Measurements from ENCODE around the gene CNGB1. TPM values are rescaled to one million over a fixed set of nuclear protein-coding genes. Genes with fewer than 3 reads are reported as not detected.

CNGB1 gene
- total RNA-seq, 1 donor from 2014 or later = not detected

GRCh38 chr16:57996406-57997175, 25.7 kb upstream of the CNGB1 start:
- TF ChIP-seq, protein P1, sequence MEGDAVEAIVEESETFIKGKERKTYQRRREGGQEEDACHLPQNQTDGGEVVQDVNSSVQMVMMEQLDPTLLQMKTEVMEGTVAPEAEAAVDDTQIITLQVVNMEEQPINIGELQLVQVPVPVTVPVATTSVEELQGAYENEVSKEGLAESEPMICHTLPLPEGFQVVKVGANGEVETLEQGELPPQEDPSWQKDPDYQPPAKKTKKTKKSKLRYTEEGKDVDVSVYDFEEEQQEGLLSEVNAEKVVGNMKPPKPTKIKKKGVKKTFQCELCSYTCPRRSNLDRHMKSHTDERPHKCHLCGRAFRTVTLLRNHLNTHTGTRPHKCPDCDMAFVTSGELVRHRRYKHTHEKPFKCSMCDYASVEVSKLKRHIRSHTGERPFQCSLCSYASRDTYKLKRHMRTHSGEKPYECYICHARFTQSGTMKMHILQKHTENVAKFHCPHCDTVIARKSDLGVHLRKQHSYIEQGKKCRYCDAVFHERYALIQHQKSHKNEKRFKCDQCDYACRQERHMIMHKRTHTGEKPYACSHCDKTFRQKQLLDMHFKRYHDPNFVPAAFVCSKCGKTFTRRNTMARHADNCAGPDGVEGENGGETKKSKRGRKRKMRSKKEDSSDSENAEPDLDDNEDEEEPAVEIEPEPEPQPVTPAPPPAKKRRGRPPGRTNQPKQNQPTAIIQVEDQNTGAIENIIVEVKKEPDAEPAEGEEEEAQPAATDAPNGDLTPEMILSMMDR (IDR thresholded peaks at IDR 0.05) = no peak
- Mint-ChIP-seq H3K4me3 (ENCODE audit: unreplicated experiment) (no peak overlapping the region), H3K36me3 (ENCODE audit: low read depth) (peaks cover 5% of the 10 kb centered on the region), H3K27ac (ENCODE audit: unreplicated experiment) (no peak overlapping the region), H3K4me1 (ENCODE audit: low read depth) (peaks cover 22% of the 10 kb centered on the region), H3K9me3 (ENCODE audit: low read depth) (no peaks in the 10 kb centered on the region), H3K27me3 (ENCODE audit: low read depth) (no peaks in the 10 kb centered on the region)
- DNase-seq (ENCODE audit: low spot score) = no peak

DNA sequence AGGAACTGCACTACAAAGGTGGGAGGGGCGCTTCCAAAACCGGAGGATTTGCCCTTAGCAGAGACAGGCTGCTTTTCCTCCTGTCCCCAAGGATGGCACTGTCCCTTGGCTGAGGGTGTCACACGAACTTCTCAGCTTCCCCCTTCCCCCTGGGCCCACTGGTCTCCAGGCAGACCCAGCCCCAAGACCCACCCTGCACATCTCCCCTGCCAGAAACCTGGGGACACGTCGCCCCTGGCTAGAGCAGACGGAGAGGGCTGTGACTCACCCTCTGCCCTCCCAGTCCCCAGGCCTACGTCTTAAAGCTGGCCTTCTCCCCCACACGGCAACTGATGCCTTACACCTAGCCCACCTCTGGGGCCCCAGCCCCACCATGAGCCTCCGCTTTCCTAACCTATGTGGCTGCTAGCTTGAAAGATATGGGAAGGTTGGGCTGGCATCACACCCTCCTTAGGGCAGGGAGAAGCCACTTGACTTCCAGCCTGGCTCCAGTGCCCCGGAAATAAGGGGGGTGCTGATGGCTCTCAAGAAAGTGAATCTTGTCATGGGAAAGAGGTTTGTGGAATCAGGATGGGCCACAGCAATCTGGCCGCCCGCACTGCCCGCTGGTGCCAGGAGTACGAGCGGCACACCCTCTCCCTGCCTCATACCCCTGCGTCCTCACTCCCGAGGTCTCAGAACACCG, 24.9 kb upstream of the CNGB1 start:
- no peaks in the 10 kb centered on the region for H3K9me3 Mint-ChIP-seq (ENCODE audit: low read depth)
- DNase-seq (ENCODE audit: low spot score) = no peak
- no peak overlapping the region for H3K27ac Mint-ChIP-seq (ENCODE audit: unreplicated experiment)
- TF ChIP-seq, protein P1 (IDR thresholded peaks at IDR 0.05) = no peak
- H3K36me3 Mint-ChIP-seq (ENCODE audit: low read depth) = peaks cover 5% of the 10 kb centered on the region
- no peak overlapping the region for H3K4me3 Mint-ChIP-seq (ENCODE audit: unreplicated experiment)
- no peaks in the 10 kb centered on the region for H3K27me3 Mint-ChIP-seq (ENCODE audit: low read depth)
- H3K4me1 Mint-ChIP-seq (ENCODE audit: low read depth) = peaks cover 18% of the 10 kb centered on the region

GRCh38 chr16:57994778-57995177, 23.9 kb upstream of the CNGB1 start:
- H3K36me3 Mint-ChIP-seq (ENCODE audit: low read depth) = peaks cover 5% of the 10 kb centered on the region
- no peak overlapping the region for H3K27ac Mint-ChIP-seq (ENCODE audit: unreplicated experiment)
- H3K4me3 Mint-ChIP-seq (ENCODE audit: unreplicated experiment) = no peak overlapping the region
- TF ChIP-seq, protein P1 (IDR thresholded peaks at IDR 0.05) = peak; percentile 65
- peaks cover 17% of the 10 kb centered on the region for H3K4me1 Mint-ChIP-seq (ENCODE audit: low read depth)
- H3K9me3 Mint-ChIP-seq (ENCODE audit: low read depth) = no peaks in the 10 kb centered on the region
- DNase-seq (ENCODE audit: low spot score) = no peak
- H3K27me3 Mint-ChIP-seq (ENCODE audit: low read depth) = no peaks in the 10 kb centered on the region

DNA sequence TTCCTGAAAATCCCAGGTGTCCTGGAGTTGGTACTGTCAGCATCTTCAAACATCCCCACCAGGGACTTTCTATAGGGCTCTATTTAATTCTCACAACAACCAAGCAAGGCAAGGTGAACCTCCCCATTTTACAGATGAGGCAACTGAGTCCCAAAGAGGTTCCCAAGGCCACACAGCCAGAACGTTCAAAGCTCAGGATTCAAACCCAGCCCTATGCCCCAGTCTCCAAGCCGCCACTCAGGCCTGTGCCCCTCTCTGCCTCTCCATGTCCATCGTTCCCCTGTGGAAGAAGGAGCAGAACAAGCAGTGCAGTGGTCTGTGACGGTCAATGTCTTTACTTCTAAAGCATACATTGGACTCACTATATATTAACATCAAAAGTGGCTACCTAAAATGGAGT, 23.4 kb upstream of the CNGB1 start:
- TF ChIP-seq, protein P1 (IDR thresholded peaks at IDR 0.05) = no peak
- H3K4me1 Mint-ChIP-seq (ENCODE audit: low read depth) = peaks cover 13% of the 10 kb centered on the region
- no peaks in the 10 kb centered on the region for H3K27me3 Mint-ChIP-seq (ENCODE audit: low read depth)
- H3K27ac Mint-ChIP-seq (ENCODE audit: unreplicated experiment) = no peak overlapping the region
- DNase-seq (ENCODE audit: low spot score) = no peak
- H3K36me3 Mint-ChIP-seq (ENCODE audit: low read depth) = peaks cover 5% of the 10 kb centered on the region
- no peaks in the 10 kb centered on the region for H3K9me3 Mint-ChIP-seq (ENCODE audit: low read depth)
- no peak overlapping the region for H3K4me3 Mint-ChIP-seq (ENCODE audit: unreplicated experiment)

- DNase-seq (ENCODE audit: low spot score) = no peak
- TF ChIP-seq, protein P1 (IDR thresholded peaks at IDR 0.05) = no peak
- Mint-ChIP-seq H3K36me3 (ENCODE audit: low read depth) (peaks cover 5% of the 10 kb centered on the region), H3K27ac (ENCODE audit: unreplicated experiment) (no peak overlapping the region), H3K4me3 (ENCODE audit: unreplicated experiment) (no peak overlapping the region), H3K4me1 (ENCODE audit: low read depth) (peaks cover 11% of the 10 kb centered on the region), H3K27me3 (ENCODE audit: low read depth) (no peaks in the 10 kb centered on the region), H3K9me3 (ENCODE audit: low read depth) (no peaks in the 10 kb centered on the region)
These were observed 23.0 kb upstream of the CNGB1 start for GRCh38 chr16:57993897-57994296.

Measured in chondrocyte (in vitro differentiated cells).